ENCODE data around the gene SLC16A12.

GRCh38 chr10:89482256-89482655 is 53.1 kb downstream of the SLC16A12 start:
- TF ChIP-seq CTCF (conservative IDR thresholded peaks at IDR 0.05) (no peak), ZFX (IDR thresholded peaks at IDR 0.05) (no peak)

All from C4-2B (cell line).